ENCODE data around the gene ARMH2.
"Not testable (repeated sequence)": the region's sequence is repeated elsewhere in the genome, so short reads cannot be mapped to it uniquely, and the experiment has no call there.

ARMH2 gene

GRCh38 chr6:24761851-24762250 lies 36.9 kb downstream of the ARMH2 start:
- no peak for DNase-seq

- no peak for DNase-seq
Observed at GRCh38 chr6:24761193-24761835, 37.4 kb downstream of the ARMH2 start.

GRCh38 chr6:24760210-24760609 lies 38.5 kb downstream of the ARMH2 start:
- no peak for DNase-seq

GRCh38 chr6:24759718-24760117 lies 39.0 kb downstream of the ARMH2 start:
- no peak for DNase-seq

GRCh38 chr6:24757611-24758010 lies 41.1 kb downstream of the ARMH2 start:
- no peak for DNase-seq

GRCh38 chr6:24755279-24755678 lies 43.4 kb downstream of the ARMH2 start:
- DNase-seq: no peak

GRCh38 chr6:24754378-24754777 lies 44.3 kb downstream of the ARMH2 start:
- DNase-seq: not testable (repeated sequence)

- no peak for DNase-seq
Observed at GRCh38 chr6:24753545-24753944, 45.2 kb downstream of the ARMH2 start.

GRCh38 chr6:24752917-24753492 lies 45.7 kb downstream of the ARMH2 start:
- no peak for DNase-seq

GRCh38 chr6:24752503-24752902 lies 46.2 kb downstream of the ARMH2 start:
- DNase-seq: no peak

GRCh38 chr6:24750878-24751277 lies 47.8 kb downstream of the ARMH2 start:
- DNase-seq: not testable (repeated sequence)

GRCh38 chr6:24749297-24749696 lies 49.4 kb downstream of the ARMH2 start:
- no peak for DNase-seq

Data from stimulated activated CD4-positive, alpha-beta T cell treated with anti-CD3 and anti-CD28 coated beads, Interleukin-4, amount 100 ng/mL, for 1 hour (primary cell).